HEK293 (cell line): Measurements from ENCODE around the gene KLHDC4.

Source experiments
- BCL11A ChIP-seq: fragments of 450-650 bp; formaldehyde crosslinking; IDR thresholded peaks from 2 replicates; pipeline ENCODE4 v1.5.1; 2016; ENCODE audit warnings: low read depth, missing biosample characterization, missing genetic modification characterization
- ZBTB21 ChIP-seq: fragments of 450-650 bp; formaldehyde crosslinking; IDR thresholded peaks from 2 replicates; pipeline ENCODE4 v1.5.1; 2017; ENCODE audit warnings: missing biosample characterization, missing genetic modification characterization
- ZBTB8A ChIP-seq: fragments of 450-650 bp; formaldehyde crosslinking; IDR thresholded peaks from 2 replicates; pipeline ENCODE4 v1.5.1; 2016; ENCODE audit warnings: missing biosample characterization, missing genetic modification characterization
- ZNF175 ChIP-seq: fragments of 450-650 bp; formaldehyde crosslinking; IDR thresholded peaks from 2 replicates; pipeline ENCODE4 v1.5.1; 2016; ENCODE audit warnings: missing biosample characterization, missing genetic modification characterization
- ZNF211 ChIP-seq: fragments of 450-650 bp; formaldehyde crosslinking; IDR thresholded peaks from 2 replicates; pipeline ENCODE4 v1.5.1; 2016; ENCODE audit warnings: low read depth, missing biosample characterization, missing genetic modification characterization
- TF ChIP-seq, protein P1 (sequence below): fragments of 450-650 bp; formaldehyde crosslinking; IDR thresholded peaks from 2 replicates; pipeline ENCODE4 v1.5.1; 2016; ENCODE audit warnings: missing biosample characterization, missing genetic modification characterization
- TF ChIP-seq, protein P2 (sequence below): fragments of 450-650 bp; formaldehyde crosslinking; IDR thresholded peaks from 2 replicates; pipeline ENCODE4 v1.5.1; 2016; ENCODE audit warnings: missing biosample characterization, missing genetic modification characterization

- TF ChIP-seq BCL11A (tag by site-specific recombination) (no peak), ZNF211 (tag by site-specific recombination) (no peak), ZBTB21 (no peak), ZBTB8A (tag by site-specific recombination) (no peak), ZNF175 (tag by site-specific recombination) (no peak)
- TF ChIP-seq, protein P1, sequence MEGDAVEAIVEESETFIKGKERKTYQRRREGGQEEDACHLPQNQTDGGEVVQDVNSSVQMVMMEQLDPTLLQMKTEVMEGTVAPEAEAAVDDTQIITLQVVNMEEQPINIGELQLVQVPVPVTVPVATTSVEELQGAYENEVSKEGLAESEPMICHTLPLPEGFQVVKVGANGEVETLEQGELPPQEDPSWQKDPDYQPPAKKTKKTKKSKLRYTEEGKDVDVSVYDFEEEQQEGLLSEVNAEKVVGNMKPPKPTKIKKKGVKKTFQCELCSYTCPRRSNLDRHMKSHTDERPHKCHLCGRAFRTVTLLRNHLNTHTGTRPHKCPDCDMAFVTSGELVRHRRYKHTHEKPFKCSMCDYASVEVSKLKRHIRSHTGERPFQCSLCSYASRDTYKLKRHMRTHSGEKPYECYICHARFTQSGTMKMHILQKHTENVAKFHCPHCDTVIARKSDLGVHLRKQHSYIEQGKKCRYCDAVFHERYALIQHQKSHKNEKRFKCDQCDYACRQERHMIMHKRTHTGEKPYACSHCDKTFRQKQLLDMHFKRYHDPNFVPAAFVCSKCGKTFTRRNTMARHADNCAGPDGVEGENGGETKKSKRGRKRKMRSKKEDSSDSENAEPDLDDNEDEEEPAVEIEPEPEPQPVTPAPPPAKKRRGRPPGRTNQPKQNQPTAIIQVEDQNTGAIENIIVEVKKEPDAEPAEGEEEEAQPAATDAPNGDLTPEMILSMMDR (tag by site-specific recombination), result no peak
- TF ChIP-seq, protein P2, sequence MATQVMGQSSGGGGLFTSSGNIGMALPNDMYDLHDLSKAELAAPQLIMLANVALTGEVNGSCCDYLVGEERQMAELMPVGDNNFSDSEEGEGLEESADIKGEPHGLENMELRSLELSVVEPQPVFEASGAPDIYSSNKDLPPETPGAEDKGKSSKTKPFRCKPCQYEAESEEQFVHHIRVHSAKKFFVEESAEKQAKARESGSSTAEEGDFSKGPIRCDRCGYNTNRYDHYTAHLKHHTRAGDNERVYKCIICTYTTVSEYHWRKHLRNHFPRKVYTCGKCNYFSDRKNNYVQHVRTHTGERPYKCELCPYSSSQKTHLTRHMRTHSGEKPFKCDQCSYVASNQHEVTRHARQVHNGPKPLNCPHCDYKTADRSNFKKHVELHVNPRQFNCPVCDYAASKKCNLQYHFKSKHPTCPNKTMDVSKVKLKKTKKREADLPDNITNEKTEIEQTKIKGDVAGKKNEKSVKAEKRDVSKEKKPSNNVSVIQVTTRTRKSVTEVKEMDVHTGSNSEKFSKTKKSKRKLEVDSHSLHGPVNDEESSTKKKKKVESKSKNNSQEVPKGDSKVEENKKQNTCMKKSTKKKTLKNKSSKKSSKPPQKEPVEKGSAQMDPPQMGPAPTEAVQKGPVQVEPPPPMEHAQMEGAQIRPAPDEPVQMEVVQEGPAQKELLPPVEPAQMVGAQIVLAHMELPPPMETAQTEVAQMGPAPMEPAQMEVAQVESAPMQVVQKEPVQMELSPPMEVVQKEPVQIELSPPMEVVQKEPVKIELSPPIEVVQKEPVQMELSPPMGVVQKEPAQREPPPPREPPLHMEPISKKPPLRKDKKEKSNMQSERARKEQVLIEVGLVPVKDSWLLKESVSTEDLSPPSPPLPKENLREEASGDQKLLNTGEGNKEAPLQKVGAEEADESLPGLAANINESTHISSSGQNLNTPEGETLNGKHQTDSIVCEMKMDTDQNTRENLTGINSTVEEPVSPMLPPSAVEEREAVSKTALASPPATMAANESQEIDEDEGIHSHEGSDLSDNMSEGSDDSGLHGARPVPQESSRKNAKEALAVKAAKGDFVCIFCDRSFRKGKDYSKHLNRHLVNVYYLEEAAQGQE (tag by site-specific recombination), result no peak
These were observed 24.7 kb upstream of the KLHDC4 start for GRCh38 chr16:87790292-87791100.
